Measurements from ENCODE around the gene TNFAIP3.

DNA sequence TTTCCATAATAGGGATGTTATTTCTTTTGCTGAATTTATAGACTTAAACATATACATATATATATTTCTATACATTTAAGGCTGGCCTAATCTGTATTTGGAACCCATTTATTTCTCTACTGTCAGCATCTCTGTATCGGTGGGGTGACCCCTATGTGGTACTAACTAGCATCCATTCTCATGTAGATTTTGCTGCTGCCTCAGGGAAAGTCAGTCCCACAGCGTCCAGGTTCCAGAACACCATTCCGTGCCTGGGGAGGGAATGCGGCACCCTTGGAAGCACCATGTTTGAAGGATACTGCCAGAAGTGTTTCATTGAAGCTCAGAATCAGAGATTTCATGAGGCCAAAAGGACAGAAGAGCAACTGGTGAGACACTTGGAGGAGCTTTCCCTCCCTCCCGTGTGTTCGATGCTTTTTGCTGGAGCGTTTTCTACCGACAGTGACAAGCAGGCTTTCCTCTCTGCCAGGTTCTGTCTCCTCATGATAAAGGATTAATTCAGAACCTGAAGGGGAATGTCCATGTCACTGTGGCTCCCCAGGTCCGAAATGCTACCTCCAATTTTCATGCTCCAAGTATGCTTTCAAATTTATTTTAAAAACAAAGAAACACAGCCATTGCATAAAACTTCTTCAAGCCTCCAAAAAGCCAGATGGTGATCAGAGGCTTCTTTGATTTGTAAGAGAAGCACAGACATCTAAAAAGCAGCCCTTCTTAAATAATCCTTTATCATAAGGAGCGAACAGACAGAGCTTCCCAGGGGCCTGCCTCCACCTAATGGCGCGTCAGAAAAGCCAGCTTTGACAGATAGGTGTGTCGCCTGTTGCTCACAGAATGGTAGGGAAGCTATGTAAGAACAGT is 13.1 kb downstream of the TNFAIP3 start:
- TF ChIP-seq ATF3 (IDR thresholded peaks at IDR 0.05; ENCODE audit: insufficient read depth, low read depth, low read length) (no peak), EP300 (IDR thresholded peaks at IDR 0.05; ENCODE audit: borderline replicate concordance in 1 of 2, low read depth in 2 of 2, low read length in 2 of 2) (no peak), EZH2 (IDR thresholded peaks at IDR 0.05; ENCODE audit: low read depth, low read length, severe bottlenecking) (no peak), CTCF (IDR thresholded peaks at IDR 0.05; ENCODE audit: control extremely low read depth in 1 of 3, insufficient read depth in 1 of 3, low read depth in 1 of 3, low read length in 3 of 3) (no peak), CHD1 (IDR thresholded peaks at IDR 0.05; ENCODE audit: low read depth, low read length) (no peak)
- TF ChIP-seq, protein P1, sequence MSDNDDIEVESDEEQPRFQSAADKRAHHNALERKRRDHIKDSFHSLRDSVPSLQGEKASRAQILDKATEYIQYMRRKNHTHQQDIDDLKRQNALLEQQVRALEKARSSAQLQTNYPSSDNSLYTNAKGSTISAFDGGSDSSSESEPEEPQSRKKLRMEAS (IDR thresholded peaks at IDR 0.05) = no peak
